HepG2 (cell line): ENCODE measurements around the gene ATAD1. TPM values are rescaled to one million over a fixed set of nuclear protein-coding genes. Genes with fewer than 3 reads are reported as not detected.

Source experiments
- ATAC-seq: fragments of 200-7000 bp; cut with Tn5 transposase; 3 replicates; pipeline ENCODE4 v1.9.1; 2020; ENCODE audit warnings: mild to moderate bottlenecking, moderate library complexity
- BruUV-seq: library from RNA; stranded (reverse); fragments of 400-500 nt; replicated peaks from 2 replicates; lab custom pipeline; 2021; lab: Mats Ljungman, UMichigan
- CTCF ChIA-PET: fragments of 300-600 bp; formaldehyde crosslinking; extraction: SDS; loops from one replicate; lab custom pipeline; 2021; ENCODE audit warnings: low total read pairs, inconsistent platforms, low intra/inter-chr PET ratio; lab: Yijun Ruan, JAX
- POLR2A ChIA-PET: fragments of 350-600 bp; sonication (Branson Sonifier 250); formaldehyde crosslinking; loops from one replicate; lab custom pipeline; 2020; ENCODE audit warnings: antibody characterized with exemption, inconsistent platforms; lab: Yijun Ruan, JAX
- DNase-seq: peaks from one replicate; pipeline ENCODE4 v3.0.0-alpha.2; 2015; ENCODE audit warnings: low spot score
- FAIRE-seq: peaks from 3 replicates; lab custom pipeline; 2011; peaks lifted over from hg19 to GRCh38; lab: Jason Lieb, UNC
- H2AFZ ChIP-seq: one replicate; pipeline ENCODE4 v1.6.1; 2011; ENCODE audit warnings: low read length, inconsistent platforms
- H3K27ac ChIP-seq: fragments of 300-600 bp; 3 replicates; pipeline ENCODE4 v1.8.0; 2011; ENCODE audit warnings: mixed run types, mild to moderate bottlenecking, mixed read lengths, low read length, inconsistent platforms; ENCODE audit not compliant: insufficient read depth; ENCODE audit errors: extremely low read length
- H3K27me3 ChIP-seq, 2 experiments: fragments of 200-600 bp in 1 of 2; 2 replicates in 1 of 2; 3 replicates in 1 of 2; pipeline versions ENCODE4 v1.6.0 to v1.8.0; 2011; ENCODE audit warnings: low read length in 2 of 2, mild to moderate bottlenecking in 2 of 2, moderate library complexity in 2 of 2, inconsistent platforms in 1 of 2; ENCODE audit not compliant: insufficient read depth in 2 of 2, control insufficient read depth in 1 of 2
- H3K36me3 ChIP-seq, 2 experiments: fragments of 200-600 bp in 1 of 2; replicated peaks in 1 of 2; 2 replicates in 1 of 2; 3 replicates in 1 of 2; pipeline versions ENCODE4 v1.5.1 to v1.8.0; 2011; ENCODE audit warnings: low read length in 2 of 2, inconsistent platforms in 1 of 2; ENCODE audit not compliant: insufficient read depth in 2 of 2, control insufficient read depth in 1 of 2
- H3K4me1 ChIP-seq: 2 replicates; pipeline ENCODE4 v1.5.1; 2012; ENCODE audit warnings: low read length, inconsistent platforms; ENCODE audit not compliant: insufficient read depth
- H3K4me2 ChIP-seq: 2 replicates; pipeline ENCODE4 v1.6.0; 2011; ENCODE audit warnings: low read depth, low read length, inconsistent platforms
- H3K4me3 ChIP-seq, 3 experiments: fragments of 200-600 bp in 1 of 3; sonication (generic), shearing (Covaris generic) in 1 of 3; replicated peaks in 1 of 3; 2 replicates each; pipeline ENCODE4 v1.5.1; 2011 to 2016; ENCODE audit warnings: low read length in 3 of 3, inconsistent platforms in 2 of 3, low read depth in 2 of 3, mild to moderate bottlenecking in 2 of 3, control low read depth in 1 of 3, mixed read lengths in 1 of 3; ENCODE audit not compliant: insufficient read depth in 1 of 3
- H3K79me2 ChIP-seq: one replicate; pipeline ENCODE4 v1.6.1; 2011; ENCODE audit warnings: low read length, inconsistent platforms; ENCODE audit not compliant: insufficient read depth
- H3K9ac ChIP-seq: 2 replicates; pipeline ENCODE4 v1.6.0; 2011; ENCODE audit warnings: mild to moderate bottlenecking, low read depth, low read length, inconsistent platforms; ENCODE audit not compliant: insufficient read depth
- H3K9me3 ChIP-seq: 2 replicates; pipeline ENCODE4 v1.5.1; 2012; ENCODE audit warnings: mild to moderate bottlenecking, low read length
- H4K20me1 ChIP-seq: 2 replicates; pipeline ENCODE4 v1.6.0; 2011; ENCODE audit warnings: inconsistent platforms, mild to moderate bottlenecking, low read length, moderate library complexity; ENCODE audit not compliant: insufficient read depth
- ATF7-NPFF ChIP-seq: sonication (generic); formaldehyde crosslinking; IDR thresholded peaks from 2 replicates; pipeline ENCODE4 v1.8.1; 2023; ENCODE audit warnings: mild to moderate bottlenecking, low read depth, missing genetic modification reagents, moderate library complexity
- BRD4 ChIP-seq: sonication (generic); formaldehyde crosslinking; IDR thresholded peaks from 2 replicates; pipeline ENCODE4 v1.4.0; 2020; ENCODE audit warnings: missing genetic modification reagents
- DMAP1 ChIP-seq: IDR thresholded peaks from 2 replicates; pipeline ENCODE4 v1.6.1; 2016
- EHMT2 ChIP-seq: fragments of 200-600 bp; sonication (generic); IDR thresholded peaks from 2 replicates; pipeline ENCODE4 v1.7.0; 2017; ENCODE audit warnings: antibody characterized with exemption, low read depth, low read length, borderline replicate concordance
- ESRRA ChIP-seq: sonication (generic); formaldehyde crosslinking; IDR thresholded peaks from 2 replicates; pipeline ENCODE4 v1.5.1; 2020; ENCODE audit warnings: mild to moderate bottlenecking, low read depth, missing genetic modification reagents
- NFYC ChIP-seq: IDR thresholded peaks from 2 replicates; pipeline ENCODE4 v1.6.1; 2016; ENCODE audit warnings: missing genetic modification reagents, missing compliant biosample characterization
- PBX3 ChIP-seq: sonication (generic); formaldehyde crosslinking; IDR thresholded peaks from 2 replicates; pipeline ENCODE4 v1.8.1; 2023; ENCODE audit warnings: missing genetic modification reagents, inconsistent platforms, borderline replicate concordance
- RNF2 ChIP-seq: fragments of 450-650 bp; conservative IDR thresholded peaks from 2 replicates; pipeline ENCODE4 v1.6.1; 2016; ENCODE audit warnings: low read depth
- SALL2 ChIP-seq: sonication (generic); formaldehyde crosslinking; IDR thresholded peaks from 2 replicates; pipeline ENCODE4 v1.8.1; 2023; ENCODE audit warnings: mild to moderate bottlenecking, missing genetic modification reagents, inconsistent platforms
- SATB2 ChIP-seq: sonication (generic); formaldehyde crosslinking; IDR thresholded peaks from 2 replicates; pipeline ENCODE4 v1.5.0; 2020; ENCODE audit warnings: missing genetic modification reagents
- ZNF143 ChIP-seq: sonication (generic); formaldehyde crosslinking; IDR thresholded peaks from 2 replicates; pipeline ENCODE4 v1.4.0; 2020; ENCODE audit warnings: missing genetic modification reagents
- ZNF451 ChIP-seq: sonication (generic); formaldehyde crosslinking; IDR thresholded peaks from 2 replicates; pipeline ENCODE4 v1.5.0; 2020; ENCODE audit warnings: mild to moderate bottlenecking, missing genetic modification reagents
- ZNF501 ChIP-seq: sonication (generic); formaldehyde crosslinking; IDR thresholded peaks from 2 replicates; pipeline ENCODE4 v1.5.1; 2020; ENCODE audit warnings: mild to moderate bottlenecking, moderate library complexity, missing genetic modification reagents
- ZNF878 ChIP-seq: sonication (generic); formaldehyde crosslinking; IDR thresholded peaks from 2 replicates; pipeline ENCODE4 v1.8.1; 2023; ENCODE audit warnings: mild to moderate bottlenecking, missing genetic modification reagents, moderate library complexity
- ZSCAN31 ChIP-seq: sonication (generic); formaldehyde crosslinking; IDR thresholded peaks from 2 replicates; pipeline ENCODE4 v1.5.0; 2020; ENCODE audit warnings: low read depth, mild to moderate bottlenecking, missing genetic modification reagents
- in situ Hi-C: cut with HindIII; loops from 2 replicates; pipeline ENCODE4 v1.10.0; 2017; ENCODE audit warnings: low pct_unique_long_range_greater_than_20kb; ENCODE audit not compliant: extremely low pct_ligation_motif_present
- intact Hi-C: fragments of 100-400 bp; cut with micrococcal nuclease; formaldehyde crosslinking; loops from one replicate; pipeline ENCODE4 v1.10.0; 2022; ENCODE audit not compliant: unreplicated experiment
- polyA plus RNA-seq, 8 experiments: library from polyadenylated mRNA; depleted of rRNA in 3 of 8; stranded (reverse) in 7 of 8; unstranded in 1 of 8; fragments of >200 nt; fragmentation: Illumina TruSeq in 4 of 8; extraction: Trizol in 4 of 8; gene quantifications; 2 replicates each; pipeline versions ENCODE4 v1.2.1 to v1.2.3, GENCODE V29; 2011 to 2016; ENCODE audit warnings: low read depth in 4 of 8, missing spikeins in 1 of 8, mixed read lengths in 1 of 8; ENCODE audit not compliant: insufficient read depth in 1 of 8
- total RNA-seq, 5 experiments: library from RNA; depleted of rRNA; stranded (reverse); fragments of >200 nt; fragmentation: Illumina TruSeq; extraction: Trizol; gene quantifications; 2 replicates each; pipeline ENCODE4 v1.2.3, GENCODE V29; 2016; ENCODE audit warnings: low read depth in 1 of 5
- TF ChIP-seq, protein P1 (sequence below): sonication (generic); formaldehyde crosslinking; IDR thresholded peaks from 2 replicates; pipeline ENCODE4 v1.4.0; 2020; ENCODE audit warnings: missing genetic modification reagents

The ATAD1 gene
- total and polyA plus RNA-seq, 2 of the 13 experiments (the other 11 are each of a cell fraction or from before 2014, with no cell fraction given), result 14.9 to 28.2 TPM

DNA sequence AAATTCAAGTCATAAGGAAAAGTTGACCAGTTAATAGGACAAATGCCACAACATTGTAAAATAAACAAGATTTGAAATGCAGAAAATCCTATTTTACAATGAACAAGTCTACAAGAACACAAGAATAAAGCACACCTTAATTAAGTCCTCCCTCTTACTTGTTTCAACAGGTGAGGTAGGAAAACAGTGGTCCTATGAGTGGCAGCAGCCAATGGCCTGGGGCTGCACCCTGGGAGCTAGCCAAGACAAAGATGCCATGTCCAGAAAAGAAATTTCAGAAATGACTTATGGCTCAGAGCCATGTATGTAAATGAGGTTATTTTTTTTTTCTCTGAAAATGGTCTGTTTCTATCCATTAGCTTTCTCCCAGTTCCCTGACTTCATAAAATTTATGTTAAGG, 31.0 kb upstream of the ATAD1 start:
- H3K79me2 ChIP-seq, result no peaks in the 10 kb centered on the region
- no peaks in the 10 kb centered on the region for H3K9me3 ChIP-seq
- no peak overlapping the region for H3K4me2 ChIP-seq
- H2AFZ ChIP-seq, result no peak overlapping the region
- H3K36me3 ChIP-seq, result no peaks in the 10 kb centered on the region
- ChIA-PET CTCF (no interaction called here), POLR2A (no interaction called here)
- DNase-seq (no peak), ATAC-seq (no peak), FAIRE-seq (no peak)
- H3K4me1 ChIP-seq, result peaks cover 12% of the 10 kb centered on the region
- no peak overlapping the region for H3K9ac ChIP-seq
- no peaks in the 10 kb centered on the region for H3K27me3 ChIP-seq
- BruUV-seq, result no TSS peak
- H4K20me1 ChIP-seq, result no peaks in the 10 kb centered on the region
- intact Hi-C loops (no loop called here), in situ Hi-C loops (no loop called here)
- TF ChIP-seq BRD4 (CRISPR knock-in tag) (no peak), ATF7-NPFF (CRISPR knock-in tag) (no peak), PBX3 (CRISPR knock-in tag) (no peak), EHMT2 (no peak), SATB2 (no peak), ZNF501 (CRISPR knock-in tag) (no peak), RNF2 (no peak), ZNF878 (CRISPR knock-in tag) (no peak), ESRRA (CRISPR knock-in tag) (no peak), DMAP1 (CRISPR knock-in tag) (no peak), ZNF451 (CRISPR knock-in tag) (no peak), NFYC (no peak), ZNF143 (CRISPR knock-in tag) (no peak), SALL2 (CRISPR knock-in tag) (no peak), ZSCAN31 (no peak)
- TF ChIP-seq, protein P1, sequence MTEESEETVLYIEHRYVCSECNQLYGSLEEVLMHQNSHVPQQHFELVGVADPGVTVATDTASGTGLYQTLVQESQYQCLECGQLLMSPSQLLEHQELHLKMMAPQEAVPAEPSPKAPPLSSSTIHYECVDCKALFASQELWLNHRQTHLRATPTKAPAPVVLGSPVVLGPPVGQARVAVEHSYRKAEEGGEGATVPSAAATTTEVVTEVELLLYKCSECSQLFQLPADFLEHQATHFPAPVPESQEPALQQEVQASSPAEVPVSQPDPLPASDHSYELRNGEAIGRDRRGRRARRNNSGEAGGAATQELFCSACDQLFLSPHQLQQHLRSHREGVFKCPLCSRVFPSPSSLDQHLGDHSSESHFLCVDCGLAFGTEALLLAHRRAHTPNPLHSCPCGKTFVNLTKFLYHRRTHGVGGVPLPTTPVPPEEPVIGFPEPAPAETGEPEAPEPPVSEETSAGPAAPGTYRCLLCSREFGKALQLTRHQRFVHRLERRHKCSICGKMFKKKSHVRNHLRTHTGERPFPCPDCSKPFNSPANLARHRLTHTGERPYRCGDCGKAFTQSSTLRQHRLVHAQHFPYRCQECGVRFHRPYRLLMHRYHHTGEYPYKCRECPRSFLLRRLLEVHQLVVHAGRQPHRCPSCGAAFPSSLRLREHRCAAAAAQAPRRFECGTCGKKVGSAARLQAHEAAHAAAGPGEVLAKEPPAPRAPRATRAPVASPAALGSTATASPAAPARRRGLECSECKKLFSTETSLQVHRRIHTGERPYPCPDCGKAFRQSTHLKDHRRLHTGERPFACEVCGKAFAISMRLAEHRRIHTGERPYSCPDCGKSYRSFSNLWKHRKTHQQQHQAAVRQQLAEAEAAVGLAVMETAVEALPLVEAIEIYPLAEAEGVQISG (CRISPR knock-in tag), result no peak
- H3K4me3 ChIP-seq, result no peak overlapping the region
- H3K27ac ChIP-seq, result no peak overlapping the region
